ENCODE data around the gene TERF2IP.

The TERF2IP gene

DNA sequence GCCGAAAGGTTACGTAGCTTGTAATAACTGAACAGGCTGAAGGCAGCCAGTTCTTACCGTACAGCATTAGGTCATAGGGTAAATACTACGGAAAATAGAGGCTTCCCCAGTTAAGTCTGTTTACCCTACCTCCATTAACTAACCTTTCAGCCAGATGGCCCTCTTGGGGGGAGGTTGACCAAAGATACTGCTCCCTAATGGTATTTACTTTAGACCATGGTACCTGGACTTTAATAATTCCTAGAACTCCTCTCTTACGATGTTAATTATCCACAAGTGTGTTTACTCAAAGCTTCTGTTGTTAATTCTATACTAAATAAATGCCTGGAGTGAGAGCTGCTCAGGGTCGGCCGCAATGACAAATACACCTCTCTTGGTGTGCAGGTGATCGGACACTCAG lies 14.7 kb upstream of the TERF2IP start:
- Histone ChIP-seq H3K4me2 (ENCODE audit: low read depth, low read length) (no peak overlapping the region), H3K36me3 (replicated peaks; ENCODE audit: insufficient read depth, low read length) (0 out of 2 replicates have a peak, but pooled peaks cover 3% of the 10 kb centered on the region), H3K79me2 (ENCODE audit: low read length) (no peaks in the 10 kb centered on the region), H3K4me1 (ENCODE audit: low read length) (no peaks in the 10 kb centered on the region), H2AFZ (ENCODE audit: low read length) (no peak overlapping the region), H3F3A (ENCODE audit: insufficient read depth, low read length) (no peaks in the 10 kb centered on the region), H3K9me2 (replicated peaks; ENCODE audit: insufficient read depth, low read length) (no peaks in the 10 kb centered on the region), H3K27ac (ENCODE audit: low read length) (no peak overlapping the region), H3K9me3 (replicated peaks; ENCODE audit: insufficient read depth, low read length) (no peaks in the 10 kb centered on the region), H3K27me3 (replicated peaks; ENCODE audit: insufficient read depth, low read length) (no peaks in the 10 kb centered on the region), H3K4me3 (ENCODE audit: low read length) (no peak overlapping the region), H4K20me1 (ENCODE audit: insufficient read depth, low read length) (no peaks in the 10 kb centered on the region), H3K9ac (ENCODE audit: low read length) (no peak overlapping the region)
- DNase-seq, result no peak
- TF ChIP-seq EZH2phosphoT487 (IDR thresholded peaks at IDR 0.05; ENCODE audit: low read length) (no peak), EZH2 (optimal IDR thresholded peaks at IDR 0.05; ENCODE audit: low read depth, low read length) (no peak), CTCF (IDR thresholded peaks at IDR 0.05; ENCODE audit: low read length) (no peak)

DNA sequence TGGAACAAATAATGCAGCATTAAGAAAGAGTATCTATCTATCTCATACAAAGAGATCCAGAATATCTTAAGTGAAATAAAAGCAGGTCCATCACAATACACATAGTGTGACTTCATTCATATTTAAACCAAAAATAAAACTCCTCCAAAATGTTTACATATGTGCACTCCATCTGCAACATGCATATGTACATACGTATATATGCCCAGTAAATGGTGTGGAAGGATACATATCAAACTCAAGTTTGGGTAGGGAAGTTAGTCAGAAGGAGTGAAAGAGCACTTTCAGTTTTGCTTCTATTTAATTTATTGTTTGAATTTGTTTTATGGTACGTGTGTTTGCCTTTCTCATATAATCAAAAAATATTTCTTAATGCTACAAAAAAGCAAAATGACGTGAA lies 12.5 kb upstream of the TERF2IP start:
- H3K36me3 ChIP-seq (replicated peaks; ENCODE audit: insufficient read depth, low read length), result 0 out of 2 replicates have a peak, but pooled peaks cover 3% of the 10 kb centered on the region
- no peaks in the 10 kb centered on the region for H3K27me3 ChIP-seq (replicated peaks; ENCODE audit: insufficient read depth, low read length)
- no peak overlapping the region for H2AFZ ChIP-seq (ENCODE audit: low read length)
- H3K9me3 ChIP-seq (replicated peaks; ENCODE audit: insufficient read depth, low read length), result no peaks in the 10 kb centered on the region
- DNase-seq, result no peak
- H3K27ac ChIP-seq (ENCODE audit: low read length), result no peak overlapping the region
- H3K4me1 ChIP-seq (ENCODE audit: low read length), result no peaks in the 10 kb centered on the region
- TF ChIP-seq CTCF (IDR thresholded peaks at IDR 0.05; ENCODE audit: low read length) (no peak), EZH2 (optimal IDR thresholded peaks at IDR 0.05; ENCODE audit: low read depth, low read length) (no peak), EZH2phosphoT487 (IDR thresholded peaks at IDR 0.05; ENCODE audit: low read length) (no peak)
- H3K4me3 ChIP-seq (ENCODE audit: low read length), result no peak overlapping the region
- no peaks in the 10 kb centered on the region for H3F3A ChIP-seq (ENCODE audit: insufficient read depth, low read length)
- 0 out of 2 replicates have a peak, but pooled peaks cover 5% of the 10 kb centered on the region for H3K79me2 ChIP-seq (ENCODE audit: low read length)
- H3K9me2 ChIP-seq (replicated peaks; ENCODE audit: insufficient read depth, low read length), result no peaks in the 10 kb centered on the region
- no peaks in the 10 kb centered on the region for H4K20me1 ChIP-seq (ENCODE audit: insufficient read depth, low read length)
- no peak overlapping the region for H3K9ac ChIP-seq (ENCODE audit: low read length)
- H3K4me2 ChIP-seq (ENCODE audit: low read depth, low read length), result no peak overlapping the region

DNA sequence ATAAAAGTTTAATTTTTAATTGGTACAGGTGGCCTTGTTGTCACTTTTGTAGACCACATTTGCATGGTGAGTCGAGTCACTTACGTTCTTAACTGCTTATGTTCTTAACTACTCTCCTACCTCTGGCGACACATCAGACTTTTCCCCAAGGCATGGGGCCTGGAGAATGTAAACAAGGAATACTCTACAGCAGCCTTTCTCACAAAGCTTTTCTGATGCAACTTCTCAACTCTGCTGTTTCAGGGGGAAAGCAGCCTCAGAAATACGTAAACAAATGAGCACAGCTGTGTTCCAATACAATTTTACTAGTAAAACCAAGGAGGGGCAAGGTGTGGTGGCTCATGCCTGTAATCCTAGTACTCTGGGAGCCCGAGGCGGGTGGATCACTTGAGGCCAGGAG lies 7.0 kb upstream of the TERF2IP start:
- Histone ChIP-seq H3K79me2 (ENCODE audit: low read length) (peaks cover 44% of the 10 kb centered on the region), H3K4me3 (ENCODE audit: low read length) (no peak overlapping the region), H3K9me3 (replicated peaks; ENCODE audit: insufficient read depth, low read length) (no peaks in the 10 kb centered on the region), H3K27ac (ENCODE audit: low read length) (no peak overlapping the region), H3K9ac (ENCODE audit: low read length) (no peak overlapping the region), H2AFZ (ENCODE audit: low read length) (no peak overlapping the region), H3F3A (ENCODE audit: insufficient read depth, low read length) (no peaks in the 10 kb centered on the region), H3K9me2 (replicated peaks; ENCODE audit: insufficient read depth, low read length) (no peaks in the 10 kb centered on the region), H3K27me3 (replicated peaks; ENCODE audit: insufficient read depth, low read length) (no peaks in the 10 kb centered on the region), H3K4me1 (ENCODE audit: low read length) (peaks cover 13% of the 10 kb centered on the region), H4K20me1 (ENCODE audit: insufficient read depth, low read length) (no peaks in the 10 kb centered on the region), H3K36me3 (replicated peaks; ENCODE audit: insufficient read depth, low read length) (no peaks in the 10 kb centered on the region), H3K4me2 (ENCODE audit: low read depth, low read length) (no peak overlapping the region)
- TF ChIP-seq EZH2 (optimal IDR thresholded peaks at IDR 0.05; ENCODE audit: low read depth, low read length), result no peak
- TF ChIP-seq CTCF (IDR thresholded peaks at IDR 0.05; ENCODE audit: low read length), result no peak
- no peak for TF ChIP-seq EZH2phosphoT487 (IDR thresholded peaks at IDR 0.05; ENCODE audit: low read length)
- DNase-seq, result no peak
